GM23338 (cell line): ENCODE results near the gene HEBP1. TPM values are rescaled to one million over a fixed set of nuclear protein-coding genes. Genes with fewer than 3 reads are reported as not detected.

Experiments
- ATAC-seq: fragments of 200-7000 bp; cut with Tn5 transposase; 3 replicates; pipeline ENCODE4 v1.9.1; 2020
- DNase-seq: peaks from one replicate; pipeline ENCODE4 v3.0.0-alpha.2; 2015; ENCODE audit warnings: low spot score
- H2AFZ ChIP-seq: fragments of 200-600 bp; sonication (generic); 2 replicates; pipeline ENCODE4 v1.8.0; 2016; ENCODE audit warnings: antibody characterized with exemption, mild to moderate bottlenecking, moderate library complexity
- H3F3A ChIP-seq: fragments of 200-600 bp; sonication (generic); replicated peaks from 2 replicates; pipeline ENCODE4 v1.8.0; 2017; ENCODE audit warnings: antibody characterized with exemption, mixed run types, low read depth
- H3K27ac ChIP-seq: fragments of 200-600 bp; sonication (generic); 2 replicates; pipeline ENCODE4 v1.6.1; 2016; ENCODE audit warnings: low read depth
- H3K27me3 ChIP-seq: fragments of 200-600 bp; sonication (generic); 2 replicates; pipeline ENCODE4 v1.8.0; 2016; ENCODE audit warnings: mild to moderate bottlenecking, mixed run types, moderate library complexity; ENCODE audit not compliant: insufficient read depth
- H3K36me3 ChIP-seq: fragments of 200-600 bp; sonication (generic); 2 replicates; pipeline ENCODE4 v1.8.0; 2016; ENCODE audit warnings: mild to moderate bottlenecking; ENCODE audit not compliant: insufficient read depth
- H3K4me1 ChIP-seq: fragments of 200-600 bp; sonication (generic); 2 replicates; pipeline ENCODE4 v1.8.0; 2016; ENCODE audit warnings: mild to moderate bottlenecking, moderate library complexity; ENCODE audit not compliant: insufficient read depth
- H3K4me2 ChIP-seq: fragments of 200-600 bp; sonication (generic); 2 replicates; pipeline ENCODE4 v1.7.1; 2017; ENCODE audit warnings: mixed run types
- H3K4me3 ChIP-seq: fragments of 200-600 bp; sonication (generic); 2 replicates; pipeline ENCODE4 v1.6.1; 2016; ENCODE audit warnings: mixed run types
- H3K79me2 ChIP-seq: fragments of 200-600 bp; sonication (generic); replicated peaks from 2 replicates; pipeline ENCODE4 v1.8.0; 2017; ENCODE audit warnings: mild to moderate bottlenecking; ENCODE audit not compliant: insufficient read depth
- H3K9me2 ChIP-seq: fragments of 200-600 bp; sonication (generic); 2 replicates; pipeline ENCODE4 v1.8.0; 2017; ENCODE audit not compliant: insufficient read depth
- H4K20me1 ChIP-seq: fragments of 200-600 bp; sonication (generic); replicated peaks from 2 replicates; pipeline ENCODE4 v1.8.0; 2017; ENCODE audit warnings: mild to moderate bottlenecking; ENCODE audit not compliant: insufficient read depth
- H3K27ac Mint-ChIP-seq: 2 replicates; pipeline ENCODE4 v1.8.0; 2020; ENCODE audit warnings: inconsistent platforms, mild to moderate bottlenecking, moderate library complexity, mixed read lengths
- H3K27me3 Mint-ChIP-seq: 3 replicates; pipeline ENCODE4 v1.8.0; 2022; ENCODE audit warnings: low read depth, mild to moderate bottlenecking, moderate library complexity, mixed read lengths, inconsistent platforms; ENCODE audit not compliant: insufficient read depth, poor library complexity
- H3K36me3 Mint-ChIP-seq: 3 replicates; pipeline ENCODE4 v1.8.0; 2021; ENCODE audit warnings: low read depth, mild to moderate bottlenecking, inconsistent platforms, moderate library complexity, mixed read lengths
- H3K4me1 Mint-ChIP-seq: 3 replicates; pipeline ENCODE4 v1.8.0; 2020; ENCODE audit warnings: mild to moderate bottlenecking, inconsistent platforms, mixed read lengths
- H3K4me3 Mint-ChIP-seq: 3 replicates; pipeline ENCODE4 v1.8.0; 2021; ENCODE audit warnings: moderate library complexity, mild to moderate bottlenecking, inconsistent platforms, mixed read lengths
- H3K9me3 Mint-ChIP-seq: 3 replicates; pipeline ENCODE4 v1.8.0; 2020; ENCODE audit warnings: moderate library complexity, mild to moderate bottlenecking, inconsistent platforms, mixed read lengths
- CREB1 ChIP-seq: fragments of 250-450 bp; sonication (Bioruptor Pico); IDR thresholded peaks from 2 replicates; pipeline ENCODE4 v1.5.0; 2020; ENCODE audit warnings: low read depth, mild to moderate bottlenecking, moderate library complexity
- CTCF ChIP-seq, 2 experiments: fragments of 200-600 bp in 1 of 2; sonication (generic) in 1 of 2; conservative IDR thresholded peaks; 2 replicates each; pipeline versions ENCODE4 v1.5.1 to v1.6.1; 2016 to 2017; ENCODE audit warnings: antibody characterized with exemption in 2 of 2, low read depth in 2 of 2, mild to moderate bottlenecking in 2 of 2, moderate library complexity in 1 of 2
- EZH2 ChIP-seq: fragments of 200-600 bp; sonication (generic); IDR thresholded peaks from one replicate; pipeline ENCODE4 v1.8.0; 2017; ENCODE audit warnings: antibody characterized with exemption, mild to moderate bottlenecking, low read depth; ENCODE audit not compliant: unreplicated experiment
- EZH2phosphoT487 ChIP-seq: fragments of 200-600 bp; sonication (generic); IDR thresholded peaks from one replicate; pipeline ENCODE4 v1.8.1; 2018; ENCODE audit warnings: antibody characterized with exemption; ENCODE audit not compliant: unreplicated experiment
- JUNB ChIP-seq: IDR thresholded peaks from one replicate; pipeline ENCODE4 v1.6.1; 2016; ENCODE audit warnings: antibody characterized with exemption; ENCODE audit not compliant: unreplicated experiment
- NANOG ChIP-seq: IDR thresholded peaks from 2 replicates; pipeline ENCODE4 v1.6.1; 2016; ENCODE audit warnings: antibody characterized with exemption, borderline replicate concordance
- POLR2AphosphoS5 ChIP-seq: IDR thresholded peaks from 2 replicates; pipeline ENCODE4 v1.6.1; 2016; ENCODE audit warnings: antibody characterized with exemption, low read depth
- STAT1 ChIP-seq: IDR thresholded peaks from one replicate; pipeline ENCODE4 v1.6.1; 2016; ENCODE audit warnings: antibody characterized with exemption; ENCODE audit not compliant: unreplicated experiment
- ZNF114 ChIP-seq: fragments of 250-450 bp; sonication (Bioruptor Pico); IDR thresholded peaks from 2 replicates; pipeline ENCODE4 v1.5.0; 2020; ENCODE audit warnings: mild to moderate bottlenecking, moderate library complexity
- ZNF331 ChIP-seq: fragments of 250-450 bp; sonication (Bioruptor Pico); IDR thresholded peaks from 2 replicates; pipeline ENCODE4 v1.5.0; 2020; ENCODE audit warnings: low read depth, mild to moderate bottlenecking, moderate library complexity
- ZNF462 ChIP-seq: fragments of 250-450 bp; sonication (Bioruptor Pico); IDR thresholded peaks from 2 replicates; pipeline ENCODE4 v1.5.0; 2020; ENCODE audit warnings: mild to moderate bottlenecking, moderate library complexity
- polyA plus RNA-seq: library from polyadenylated mRNA; unstranded; fragments of >200 nt; fragmentation: Nextera tagmentation; extraction: Ambion mirVana; gene quantifications from 2 replicates; pipeline ENCODE4 v1.2.1, GENCODE V29; 2016
- total RNA-seq: library from RNA; depleted of rRNA; stranded (reverse); fragments of >200 nt; shearing (Covaris generic); gene quantifications from 2 replicates; pipeline ENCODE4 v1.2.3, GENCODE V29; 2014
- TF ChIP-seq, protein P1 (sequence below): IDR thresholded peaks from 2 replicates; pipeline ENCODE4 v1.6.1; 2016; ENCODE audit warnings: antibody characterized with exemption
- TF ChIP-seq, protein P2 (sequence below): IDR thresholded peaks from one replicate; pipeline ENCODE4 v1.6.1; 2018; ENCODE audit warnings: antibody characterized with exemption; ENCODE audit not compliant: unreplicated experiment

The HEBP1 gene
- total and polyA plus RNA-seq, 2 experiments from 2014 or later, result 25.2 to 45.1 TPM

GRCh38 chr12:12946686-12947355, 53.2 kb downstream of the HEBP1 start:
- Mint-ChIP-seq H3K27ac (no peak overlapping the region), H3K36me3 (no peaks in the 10 kb centered on the region), H3K27me3 (peaks cover 3% of the 10 kb centered on the region), H3K4me3 (no peak overlapping the region), H3K4me1 (no peaks in the 10 kb centered on the region), H3K9me3 (no peaks in the 10 kb centered on the region)
- H4K20me1 ChIP-seq, result no peaks in the 10 kb centered on the region
- no peak overlapping the region for H3K4me2 ChIP-seq
- H3K27ac ChIP-seq, result no peak overlapping the region
- H3K9me2 ChIP-seq, result no peaks in the 10 kb centered on the region
- TF ChIP-seq POLR2AphosphoS5 (no peak), CTCF (conservative IDR thresholded peaks at IDR 0.05; ENCODE audit: low read depth in 2 of 2) (no peak), EZH2 (no peak), STAT1 (no peak), CREB1 (CRISPR knock-in tag) (no peak), JUNB (no peak), ZNF331 (CRISPR knock-in tag) (no peak), ZNF462 (CRISPR knock-in tag) (no peak), EZH2phosphoT487 (no peak), ZNF114 (CRISPR knock-in tag) (no peak), NANOG (no peak)
- TF ChIP-seq, protein P1, sequence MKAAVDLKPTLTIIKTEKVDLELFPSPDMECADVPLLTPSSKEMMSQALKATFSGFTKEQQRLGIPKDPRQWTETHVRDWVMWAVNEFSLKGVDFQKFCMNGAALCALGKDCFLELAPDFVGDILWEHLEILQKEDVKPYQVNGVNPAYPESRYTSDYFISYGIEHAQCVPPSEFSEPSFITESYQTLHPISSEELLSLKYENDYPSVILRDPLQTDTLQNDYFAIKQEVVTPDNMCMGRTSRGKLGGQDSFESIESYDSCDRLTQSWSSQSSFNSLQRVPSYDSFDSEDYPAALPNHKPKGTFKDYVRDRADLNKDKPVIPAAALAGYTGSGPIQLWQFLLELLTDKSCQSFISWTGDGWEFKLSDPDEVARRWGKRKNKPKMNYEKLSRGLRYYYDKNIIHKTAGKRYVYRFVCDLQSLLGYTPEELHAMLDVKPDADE, result no peak
- TF ChIP-seq, protein P2, sequence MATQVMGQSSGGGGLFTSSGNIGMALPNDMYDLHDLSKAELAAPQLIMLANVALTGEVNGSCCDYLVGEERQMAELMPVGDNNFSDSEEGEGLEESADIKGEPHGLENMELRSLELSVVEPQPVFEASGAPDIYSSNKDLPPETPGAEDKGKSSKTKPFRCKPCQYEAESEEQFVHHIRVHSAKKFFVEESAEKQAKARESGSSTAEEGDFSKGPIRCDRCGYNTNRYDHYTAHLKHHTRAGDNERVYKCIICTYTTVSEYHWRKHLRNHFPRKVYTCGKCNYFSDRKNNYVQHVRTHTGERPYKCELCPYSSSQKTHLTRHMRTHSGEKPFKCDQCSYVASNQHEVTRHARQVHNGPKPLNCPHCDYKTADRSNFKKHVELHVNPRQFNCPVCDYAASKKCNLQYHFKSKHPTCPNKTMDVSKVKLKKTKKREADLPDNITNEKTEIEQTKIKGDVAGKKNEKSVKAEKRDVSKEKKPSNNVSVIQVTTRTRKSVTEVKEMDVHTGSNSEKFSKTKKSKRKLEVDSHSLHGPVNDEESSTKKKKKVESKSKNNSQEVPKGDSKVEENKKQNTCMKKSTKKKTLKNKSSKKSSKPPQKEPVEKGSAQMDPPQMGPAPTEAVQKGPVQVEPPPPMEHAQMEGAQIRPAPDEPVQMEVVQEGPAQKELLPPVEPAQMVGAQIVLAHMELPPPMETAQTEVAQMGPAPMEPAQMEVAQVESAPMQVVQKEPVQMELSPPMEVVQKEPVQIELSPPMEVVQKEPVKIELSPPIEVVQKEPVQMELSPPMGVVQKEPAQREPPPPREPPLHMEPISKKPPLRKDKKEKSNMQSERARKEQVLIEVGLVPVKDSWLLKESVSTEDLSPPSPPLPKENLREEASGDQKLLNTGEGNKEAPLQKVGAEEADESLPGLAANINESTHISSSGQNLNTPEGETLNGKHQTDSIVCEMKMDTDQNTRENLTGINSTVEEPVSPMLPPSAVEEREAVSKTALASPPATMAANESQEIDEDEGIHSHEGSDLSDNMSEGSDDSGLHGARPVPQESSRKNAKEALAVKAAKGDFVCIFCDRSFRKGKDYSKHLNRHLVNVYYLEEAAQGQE, result no peak
- DNase-seq, result no peak
- no peak overlapping the region for H3K4me3 ChIP-seq
- no peaks in the 10 kb centered on the region for H3K4me1 ChIP-seq
- no peak overlapping the region for H2AFZ ChIP-seq
- no peaks in the 10 kb centered on the region for H3K27me3 ChIP-seq
- no peaks in the 10 kb centered on the region for H3F3A ChIP-seq
- no peaks in the 10 kb centered on the region for H3K36me3 ChIP-seq
- ATAC-seq, result no peak
- H3K79me2 ChIP-seq, result no peaks in the 10 kb centered on the region
